Keratinocyte (primary cell): ENCODE measurements around the gene RTN4R. TPM values are rescaled to one million over a fixed set of nuclear protein-coding genes. Genes with fewer than 3 reads are reported as not detected.

Experiments
- DNase-seq: peaks from one replicate; pipeline ENCODE4 v3.0.0-alpha.2; 2011; ENCODE audit warnings: low read depth, missing footprints, low spot score
- FAIRE-seq: peaks from 2 replicates; lab custom pipeline; 2011; peaks lifted over from hg19 to GRCh38; lab: Jason Lieb, UNC
- H2AFZ ChIP-seq: 2 replicates; pipeline ENCODE4 v1.6.0; 2012; ENCODE audit warnings: low read length, control low read depth, inconsistent platforms; ENCODE audit not compliant: control insufficient read depth
- H3K27ac ChIP-seq: 2 replicates; pipeline ENCODE4 v1.5.1; 2011; ENCODE audit warnings: low read length; ENCODE audit not compliant: control insufficient read depth, insufficient read depth
- H3K27me3 ChIP-seq: 3 replicates; pipeline ENCODE4 v1.6.0; 2011; ENCODE audit warnings: low read length; ENCODE audit not compliant: control insufficient read depth, insufficient read depth; ENCODE audit errors: extremely low read depth
- H3K36me3 ChIP-seq, 2 experiments: 2 replicates in 1 of 2; 3 replicates in 1 of 2; pipeline ENCODE4 v1.5.1; 2011; ENCODE audit warnings: low read length in 2 of 2, mild to moderate bottlenecking in 1 of 2; ENCODE audit not compliant: control insufficient read depth in 2 of 2, insufficient read depth in 2 of 2; ENCODE audit errors: extremely low read depth in 1 of 2
- H3K4me1 ChIP-seq: 3 replicates; pipeline ENCODE4 v1.5.1; 2011; ENCODE audit warnings: low read length; ENCODE audit not compliant: control insufficient read depth, insufficient read depth; ENCODE audit errors: extremely low read depth
- H3K4me2 ChIP-seq: 3 replicates; pipeline ENCODE4 v1.6.0; 2011; ENCODE audit warnings: low read depth, low read length; ENCODE audit not compliant: control insufficient read depth, insufficient read depth; ENCODE audit errors: extremely low read depth
- H3K4me3 ChIP-seq, 3 experiments: fragments of 200-600 bp in 1 of 3; sonication (generic) in 1 of 3; 2 replicates in 2 of 3; 3 replicates in 1 of 3; pipeline ENCODE4 v1.5.1; 2011 to 2016; ENCODE audit warnings: low read length in 3 of 3, mild to moderate bottlenecking in 3 of 3, control low read depth in 2 of 3, inconsistent platforms in 1 of 3, low read depth in 1 of 3, mixed read lengths in 1 of 3, mixed run types in 1 of 3, moderate library complexity in 1 of 3; ENCODE audit not compliant: control insufficient read depth in 2 of 3, insufficient read depth in 2 of 3; ENCODE audit errors: extremely low read depth in 1 of 3
- H3K79me2 ChIP-seq: 2 replicates; pipeline ENCODE4 v1.6.0; 2012; ENCODE audit warnings: low read length; ENCODE audit not compliant: control insufficient read depth, insufficient read depth
- H3K9ac ChIP-seq: 3 replicates; pipeline ENCODE4 v1.6.0; 2011; ENCODE audit warnings: low read length; ENCODE audit not compliant: control insufficient read depth, insufficient read depth; ENCODE audit errors: extremely low read depth
- H3K9me1 ChIP-seq: 3 replicates; pipeline ENCODE4 v1.6.0; 2011; ENCODE audit warnings: low read length; ENCODE audit not compliant: control insufficient read depth, insufficient read depth; ENCODE audit errors: extremely low read depth
- H3K9me3 ChIP-seq: 2 replicates; pipeline ENCODE4 v1.5.1; 2012; ENCODE audit warnings: low read depth, low read length; ENCODE audit not compliant: control insufficient read depth
- H4K20me1 ChIP-seq: 3 replicates; pipeline ENCODE4 v1.6.0; 2011; ENCODE audit warnings: low read length; ENCODE audit not compliant: control insufficient read depth, insufficient read depth; ENCODE audit errors: extremely low read depth
- EZH2 ChIP-seq: IDR thresholded peaks from one replicate; pipeline ENCODE4 v1.6.1; 2012; ENCODE audit warnings: inconsistent platforms, mild to moderate bottlenecking, low read length, moderate library complexity
- dilution Hi-C: fragments of 300-500 bp; cut with MboI; formaldehyde crosslinking; loops from one replicate; pipeline ENCODE4 v1.7.0; 2020; ENCODE audit warnings: low sequenced_read_pairs; ENCODE audit not compliant: extremely low pct_ligation_motif_present
- polyA plus RNA-seq, 5 experiments: library from polyadenylated mRNA; depleted of rRNA in 3 of 5; stranded (reverse) in 3 of 5; stranded (forward) in 1 of 5; unstranded in 1 of 5; fragments of >200 nt; gene quantifications; 1 replicate in 1 of 5; 2 replicates in 3 of 5; 3 replicates in 1 of 5; pipeline versions ENCODE4 v1.2.1 to v1.2.3, GENCODE V29; 2011 to 2012; ENCODE audit warnings: missing spikeins in 2 of 5, low read depth in 1 of 5, low replicate concordance in 1 of 5
- TF ChIP-seq, protein P1 (sequence below), 3 experiments: IDR thresholded peaks in 1 of 3; conservative IDR thresholded peaks in 1 of 3; optimal IDR thresholded peaks in 1 of 3; 2 replicates in 2 of 3; 3 replicates in 1 of 3; pipeline versions ENCODE3 to v1.5.1; 2011; ENCODE audit warnings: low read length in 3 of 3, mild to moderate bottlenecking in 3 of 3, moderate library complexity in 2 of 3, control low read depth in 1 of 3, inconsistent platforms in 1 of 3; ENCODE audit not compliant: insufficient read depth in 2 of 3; ENCODE audit errors: extremely low read depth in 1 of 3

The RTN4R gene
- polyA plus RNA-seq, 1 donor (not counting 4 experiments of a cell fraction or from before 2014, with no cell fraction given) = 2.5 TPM

DNA sequence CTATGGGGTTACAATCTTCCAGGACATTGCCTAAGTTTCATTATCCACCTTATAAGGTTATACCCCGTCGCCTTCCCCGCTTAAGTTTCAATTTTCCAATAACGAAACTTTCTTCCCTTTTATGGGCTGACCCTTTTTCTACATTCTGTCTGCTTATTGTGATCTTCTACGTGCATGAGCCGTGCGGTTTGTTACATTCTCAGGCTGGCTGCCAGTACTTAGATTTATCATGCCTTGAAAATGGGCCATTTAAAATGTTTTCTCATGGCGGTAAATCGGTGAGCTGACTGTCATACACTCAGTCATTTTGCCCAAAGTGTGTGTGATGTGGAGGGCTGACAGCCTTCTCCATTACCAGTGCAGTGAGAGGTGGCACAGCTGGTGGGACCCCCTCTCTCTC lies 28.5 kb upstream of the RTN4R start:
- Histone ChIP-seq H3K27ac (no peak overlapping the region), H3K27me3 (peaks cover 29% of the 10 kb centered on the region), H4K20me1 (no peaks in the 10 kb centered on the region), H3K9me1 (no peaks in the 10 kb centered on the region), H3K79me2 (no peaks in the 10 kb centered on the region), H3K4me1 (no peaks in the 10 kb centered on the region), H3K4me3 (no peak overlapping the region), H3K4me2 (no peak overlapping the region), H3K36me3 (no peaks in the 10 kb centered on the region), H3K9ac (no peak overlapping the region), H3K9me3 (no peaks in the 10 kb centered on the region), H2AFZ (no peak overlapping the region)
- dilution Hi-C loops = no loop called here
- FAIRE-seq (no peak), DNase-seq (no peak)
- TF ChIP-seq, protein P1, sequence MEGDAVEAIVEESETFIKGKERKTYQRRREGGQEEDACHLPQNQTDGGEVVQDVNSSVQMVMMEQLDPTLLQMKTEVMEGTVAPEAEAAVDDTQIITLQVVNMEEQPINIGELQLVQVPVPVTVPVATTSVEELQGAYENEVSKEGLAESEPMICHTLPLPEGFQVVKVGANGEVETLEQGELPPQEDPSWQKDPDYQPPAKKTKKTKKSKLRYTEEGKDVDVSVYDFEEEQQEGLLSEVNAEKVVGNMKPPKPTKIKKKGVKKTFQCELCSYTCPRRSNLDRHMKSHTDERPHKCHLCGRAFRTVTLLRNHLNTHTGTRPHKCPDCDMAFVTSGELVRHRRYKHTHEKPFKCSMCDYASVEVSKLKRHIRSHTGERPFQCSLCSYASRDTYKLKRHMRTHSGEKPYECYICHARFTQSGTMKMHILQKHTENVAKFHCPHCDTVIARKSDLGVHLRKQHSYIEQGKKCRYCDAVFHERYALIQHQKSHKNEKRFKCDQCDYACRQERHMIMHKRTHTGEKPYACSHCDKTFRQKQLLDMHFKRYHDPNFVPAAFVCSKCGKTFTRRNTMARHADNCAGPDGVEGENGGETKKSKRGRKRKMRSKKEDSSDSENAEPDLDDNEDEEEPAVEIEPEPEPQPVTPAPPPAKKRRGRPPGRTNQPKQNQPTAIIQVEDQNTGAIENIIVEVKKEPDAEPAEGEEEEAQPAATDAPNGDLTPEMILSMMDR (optimal IDR thresholded peaks at IDR 0.05 in 1 of 3, IDR thresholded peaks at IDR 0.05 in 1 of 3, conservative IDR thresholded peaks at IDR 0.05 in 1 of 3; ENCODE audit: extremely low read depth in 1 of 3, insufficient read depth in 2 of 3, low read length in 3 of 3) = no peak
- no peak for TF ChIP-seq EZH2

DNA sequence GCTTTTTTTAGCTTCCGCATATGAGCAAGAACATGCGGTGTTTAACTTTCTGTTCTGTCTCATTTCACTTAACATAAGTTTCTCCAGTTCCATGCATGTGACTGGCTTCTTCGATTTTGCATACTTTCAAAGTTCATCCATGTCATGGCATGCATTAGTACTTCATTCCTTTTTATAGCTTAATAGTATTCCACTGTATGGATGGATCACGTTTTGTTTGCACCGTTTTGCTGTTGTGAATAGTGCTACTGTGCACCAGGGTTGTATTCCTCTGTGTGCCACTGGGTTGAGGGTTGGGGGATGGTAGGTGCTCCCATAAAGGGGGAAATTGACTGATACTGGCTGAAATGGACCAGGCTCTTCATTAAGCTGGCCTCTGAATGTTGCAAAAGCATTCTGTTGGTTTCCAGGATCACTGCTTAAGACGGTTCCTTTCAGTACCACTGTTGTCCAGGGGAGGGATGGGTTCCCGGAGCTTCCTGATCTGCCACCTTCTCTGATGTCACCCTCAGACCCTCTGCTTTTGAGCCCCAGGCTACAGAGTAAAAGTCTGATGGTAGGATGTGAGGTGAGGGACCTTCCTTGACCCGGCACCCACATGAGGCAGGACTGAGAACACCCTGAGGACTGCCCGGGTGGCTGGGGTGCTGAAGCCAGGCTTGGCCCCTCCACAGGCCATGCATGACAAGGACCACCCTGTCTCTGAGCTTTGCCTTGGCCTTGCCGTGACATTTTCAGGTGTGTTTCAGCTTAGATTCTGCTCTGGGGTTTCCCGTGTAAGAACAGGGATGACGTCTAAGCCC lies 27.3 kb upstream of the RTN4R start:
- Histone ChIP-seq H3K79me2 (no peaks in the 10 kb centered on the region), H3K9me3 (no peaks in the 10 kb centered on the region), H3K36me3 (no peaks in the 10 kb centered on the region), H3K27ac (no peak overlapping the region), H3K4me3 (no peak overlapping the region), H3K4me2 (no peak overlapping the region), H2AFZ (no peak overlapping the region), H3K9me1 (no peaks in the 10 kb centered on the region), H3K4me1 (no peaks in the 10 kb centered on the region), H3K9ac (no peak overlapping the region), H4K20me1 (no peaks in the 10 kb centered on the region), H3K27me3 (peaks cover 26% of the 10 kb centered on the region)
- DNase-seq (no peak), FAIRE-seq (no peak)
- no peak for TF ChIP-seq EZH2
- TF ChIP-seq, protein P1 (optimal IDR thresholded peaks at IDR 0.05 in 1 of 3, IDR thresholded peaks at IDR 0.05 in 1 of 3, conservative IDR thresholded peaks at IDR 0.05 in 1 of 3; ENCODE audit: extremely low read depth in 1 of 3, insufficient read depth in 2 of 3, low read length in 3 of 3) = no peak
- dilution Hi-C loops = no loop called here
